Colonic mucosa (tissue), 4 donors: ENCODE measurements around the gene SMCO2. TPM values are rescaled to one million over a fixed set of nuclear protein-coding genes. Genes with fewer than 3 reads are reported as not detected.

Experiments
- DNase-seq: peaks from one replicate; pipeline ENCODE4 v3.0.0-alpha.2; 2020
- H3K27ac ChIP-seq: fragments of 200-600 bp; one replicate; pipeline ENCODE4 v1.8.0; 2021
- H3K27me3 ChIP-seq: fragments of 200-600 bp; one replicate; pipeline ENCODE4 v1.8.0; 2021
- H3K36me3 ChIP-seq: fragments of 200-600 bp; one replicate; pipeline ENCODE4 v1.8.0; 2021
- H3K4me1 ChIP-seq: fragments of 200-600 bp; one replicate; pipeline ENCODE4 v1.8.0; 2021; ENCODE audit warnings: mild to moderate bottlenecking
- H3K4me3 ChIP-seq: fragments of 200-600 bp; one replicate; pipeline ENCODE4 v1.8.0; 2021
- H3K9ac ChIP-seq, 2 donors: one replicate each; pipeline ENCODE4 v1.7.0; 2013; ENCODE audit warnings: control low read depth in 2 of 2, low read depth in 2 of 2, low read length in 2 of 2
- H3K9me3 ChIP-seq: fragments of 200-600 bp; one replicate; pipeline ENCODE4 v1.8.0; 2021
- CTCF ChIP-seq: fragments of 200-600 bp; IDR thresholded peaks from one replicate; pipeline ENCODE4 v1.8.0; 2022; ENCODE audit warnings: antibody characterized with exemption, mild to moderate bottlenecking
- intact Hi-C: fragments of 100-400 bp; cut with DNase I; formaldehyde crosslinking; loops from one replicate; pipeline ENCODE4 v1.14.1; 2022
- total RNA-seq, 2 donors: library from RNA; stranded (reverse); fragmentation: NEBNext Ultra II Directional in 1 of 2; extraction: Animal tissue kit (Norgen Biotek cat#: 25700) in 1 of 2; gene quantifications; one replicate each; pipeline ENCODE4 v1.2.1, GENCODE V29; 2021
- donor health status: healthy.
- donor health status: DM: no; HTN: no; CAD: no.
- donor health status: DM: no; HTN: no; CAD: no.

Gene SMCO2
- total RNA-seq, 2 donors from 2014 or later: 0.21 TPM; not detected in 1

GRCh38 chr12:27497446-27497845 is 50.9 kb downstream of the SMCO2 start:
- Histone ChIP-seq H3K27me3 (no peaks in the 10 kb centered on the region), H3K36me3 (no peaks in the 10 kb centered on the region), H3K4me3 (no peak overlapping the region), H3K9ac (no peak overlapping the region), H3K4me1 (no peaks in the 10 kb centered on the region), H3K27ac (no peak overlapping the region), H3K9me3 (no peaks in the 10 kb centered on the region)
- no peak for TF ChIP-seq CTCF
- DNase-seq: no peak
- intact Hi-C loops: no loop called here

- intact Hi-C loops: no loop called here
- DNase-seq: no peak
Observed at GRCh38 chr12:27498149-27498548, 51.6 kb downstream of the SMCO2 start.

GRCh38 chr12:27498761-27499160 is 52.2 kb downstream of the SMCO2 start:
- no peak for TF ChIP-seq CTCF
- Histone ChIP-seq H3K4me1 (no peaks in the 10 kb centered on the region), H3K36me3 (no peaks in the 10 kb centered on the region), H3K27ac (no peak overlapping the region), H3K9me3 (no peaks in the 10 kb centered on the region), H3K27me3 (no peaks in the 10 kb centered on the region), H3K9ac (no peak overlapping the region), H3K4me3 (no peak overlapping the region)
- DNase-seq: no peak
- intact Hi-C loops: no loop called here

More at GRCh38 chr12:27498149-27498548, 51.6 kb downstream of the SMCO2 start:
- H3K9me3 ChIP-seq: no peaks in the 10 kb centered on the region
- no peaks in the 10 kb centered on the region for H3K27me3 ChIP-seq
- no peak overlapping the region for H3K9ac ChIP-seq
- H3K27ac ChIP-seq: no peak overlapping the region
- H3K4me1 ChIP-seq: no peaks in the 10 kb centered on the region
- no peak overlapping the region for H3K4me3 ChIP-seq
- H3K36me3 ChIP-seq: no peaks in the 10 kb centered on the region
- no peak for TF ChIP-seq CTCF

GRCh38 chr12:27499377-27499776 is 52.8 kb downstream of the SMCO2 start:
- intact Hi-C loops: no loop called here
- Histone ChIP-seq H3K9me3 (no peaks in the 10 kb centered on the region), H3K9ac (no peak overlapping the region), H3K36me3 (no peaks in the 10 kb centered on the region), H3K27me3 (no peaks in the 10 kb centered on the region), H3K4me1 (no peaks in the 10 kb centered on the region), H3K27ac (no peak overlapping the region), H3K4me3 (no peak overlapping the region)
- DNase-seq: no peak
- no peak for TF ChIP-seq CTCF

- intact Hi-C loops: no loop called here
- no peak for TF ChIP-seq CTCF
- Histone ChIP-seq H3K27ac (no peak overlapping the region), H3K4me3 (no peak overlapping the region), H3K4me1 (no peaks in the 10 kb centered on the region), H3K27me3 (no peaks in the 10 kb centered on the region), H3K9me3 (no peaks in the 10 kb centered on the region), H3K9ac (no peak overlapping the region), H3K36me3 (no peaks in the 10 kb centered on the region)
- no peak for DNase-seq
Observed at GRCh38 chr12:27500546-27500945, 54.0 kb downstream of the SMCO2 start.

- H3K4me1 ChIP-seq: no peaks in the 10 kb centered on the region
- no peak overlapping the region for H3K4me3 ChIP-seq
- no peak for DNase-seq
- no peaks in the 10 kb centered on the region for H3K36me3 ChIP-seq
- no peak overlapping the region for H3K27ac ChIP-seq
- H3K27me3 ChIP-seq: no peaks in the 10 kb centered on the region
- intact Hi-C loops: no loop called here
- H3K9ac ChIP-seq: no peak overlapping the region
- H3K9me3 ChIP-seq: no peaks in the 10 kb centered on the region
- no peak for TF ChIP-seq CTCF
Observed at GRCh38 chr12:27502021-27502435, 55.5 kb downstream of the SMCO2 start.
